ENCODE measurements around the gene TELO2. TPM values are rescaled to one million over a fixed set of nuclear protein-coding genes. Genes with fewer than 3 reads are reported as not detected.

TELO2 gene
- total RNA-seq, 4 donors from 2014 or later = 23.1 to 40.0 (median 34.1) TPM

- no peak for DNase-seq (ENCODE audit: low spot score in 2 of 2)
- TF ChIP-seq POLR2A (IDR thresholded peaks at IDR 0.05) (no peak), CTCF (IDR thresholded peaks at IDR 0.05) (no peak)
- H3K4me3 ChIP-seq (ENCODE audit: low read depth, poor library complexity, severe bottlenecking) = no peak overlapping the region
- intact Hi-C loops (cut with DNase I; ENCODE audit: low total_unique reads) = no loop called here
- 85 to 87% methylated on average over 19 to 22 of the region's 22 CpGs for WGBS, 2 donors
Observed at GRCh38 chr16:1538804-1539520, 45.8 kb downstream of the TELO2 start.

GRCh38 chr16:1539720-1540555 lies 46.8 kb downstream of the TELO2 start:
- no peak overlapping the region for H3K4me3 ChIP-seq (ENCODE audit: low read depth, poor library complexity, severe bottlenecking)
- no peak for TF ChIP-seq POLR2A (IDR thresholded peaks at IDR 0.05)
- no peak for TF ChIP-seq CTCF (IDR thresholded peaks at IDR 0.05)
- intact Hi-C loops (cut with DNase I; ENCODE audit: low total_unique reads) = no loop called here
- no peak for DNase-seq (ENCODE audit: low spot score in 2 of 2)
- 80 to 88% methylated on average over 28 to 34 of the region's 35 CpGs for WGBS, 2 donors

GRCh38 chr16:1540556-1540855 lies 47.3 kb downstream of the TELO2 start:
- intact Hi-C loops (cut with DNase I; ENCODE audit: low total_unique reads) = no loop called here
- TF ChIP-seq CTCF (IDR thresholded peaks at IDR 0.05) (no peak), POLR2A (IDR thresholded peaks at IDR 0.05) (no peak)
- no peak overlapping the region for H3K4me3 ChIP-seq (ENCODE audit: low read depth, poor library complexity, severe bottlenecking)
- DNase-seq (ENCODE audit: low spot score in 2 of 2) = no peak
- WGBS, 2 donors = 82 to 90% methylated on average over 8 of the region's 8 CpGs

DNA sequence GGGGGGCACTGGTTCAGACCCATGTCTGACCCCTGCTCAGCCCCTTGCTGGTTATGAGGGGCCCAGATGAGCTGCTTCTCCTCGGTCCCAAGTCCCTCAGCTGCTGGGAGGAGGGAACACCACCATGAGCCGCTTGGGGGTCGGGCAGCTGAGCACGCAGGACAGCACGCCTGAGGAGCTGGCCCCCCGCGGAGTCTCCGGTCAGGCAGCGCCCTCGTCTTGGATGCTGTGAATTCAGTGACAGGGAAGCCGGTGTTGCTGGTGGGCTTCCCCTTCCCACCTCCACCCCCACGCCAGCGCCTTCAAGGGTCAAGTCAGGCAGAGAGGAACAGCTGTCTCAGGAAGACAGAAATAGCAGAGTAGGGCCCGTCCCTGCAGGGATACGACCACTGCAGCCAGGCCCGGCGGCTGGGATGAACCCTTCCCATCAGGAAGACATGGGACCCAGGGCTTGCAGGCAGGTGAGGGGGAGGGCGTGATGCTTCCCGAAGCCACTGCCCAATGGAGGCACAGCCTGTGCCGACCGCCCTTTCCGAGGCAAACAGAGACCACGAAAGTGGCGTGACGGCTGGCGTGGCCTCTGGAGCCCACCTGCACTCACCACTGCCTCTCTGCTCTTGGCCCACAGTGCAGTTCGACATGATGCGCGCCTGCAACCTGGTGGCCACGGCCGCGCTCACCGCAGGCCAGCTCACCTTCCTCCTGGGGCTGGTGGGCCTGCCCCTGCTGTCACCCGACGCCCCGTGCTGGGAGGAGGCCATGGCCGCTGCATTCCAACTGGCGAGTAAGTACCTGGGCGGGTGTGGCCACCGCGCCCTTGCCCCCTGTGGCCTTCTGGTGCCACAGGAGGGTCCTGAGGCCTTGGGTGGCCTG lies 48.4 kb downstream of the TELO2 start:
- no peak overlapping the region for H3K4me3 ChIP-seq (ENCODE audit: low read depth, poor library complexity, severe bottlenecking)
- DNase-seq (ENCODE audit: low spot score in 2 of 2) = no peak
- WGBS, 2 donors = 89 to 91% methylated on average over 39 to 41 of the region's 41 CpGs
- TF ChIP-seq POLR2A (IDR thresholded peaks at IDR 0.05) = no peak
- no peak for TF ChIP-seq CTCF (IDR thresholded peaks at IDR 0.05)
- intact Hi-C loops (cut with DNase I; ENCODE audit: low total_unique reads) = no loop called here

DNA sequence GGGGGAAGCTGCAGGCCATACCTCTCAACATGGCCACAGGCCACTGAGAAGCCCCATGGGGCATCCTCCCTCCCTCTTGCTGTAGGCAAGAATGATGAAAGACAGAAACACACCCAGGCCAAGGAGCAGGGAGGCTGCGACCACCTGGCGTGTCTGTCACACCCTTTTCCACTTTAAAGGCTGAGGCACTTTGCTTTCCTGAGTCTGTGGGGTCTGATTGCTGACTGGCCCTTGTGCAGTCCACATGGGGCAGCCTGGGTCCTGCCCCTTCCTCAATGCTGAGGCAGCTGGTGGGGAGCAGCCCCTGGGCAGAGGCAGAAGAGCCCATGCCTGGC lies 49.0 kb downstream of the TELO2 start:
- DNase-seq (ENCODE audit: low spot score in 2 of 2) = no peak
- 65 to 79% methylated on average over 2 of the region's 2 CpGs for WGBS, 2 donors
- intact Hi-C loops (cut with DNase I; ENCODE audit: low total_unique reads) = no loop called here
- no peak for TF ChIP-seq POLR2A (IDR thresholded peaks at IDR 0.05)
- no peak for TF ChIP-seq CTCF (IDR thresholded peaks at IDR 0.05)
- H3K4me3 ChIP-seq (ENCODE audit: low read depth, poor library complexity, severe bottlenecking) = no peak overlapping the region

Data from lower leg skin (tissue), 4 donors.